GM12878 (cell line): ENCODE measurements around the gene LRP8. TPM values are rescaled to one million over a fixed set of nuclear protein-coding genes. Genes with fewer than 3 reads are reported as not detected.

Source experiments
- ATAC-seq: fragments of 200-7000 bp; cut with Tn5 transposase; 3 replicates; pipeline ENCODE4 v1.9.1; 2020; ENCODE audit warnings: mild to moderate bottlenecking, moderate library complexity
- BruUV-seq: library from RNA; stranded (reverse); fragments of 400-500 nt; replicated peaks from 2 replicates; lab custom pipeline; 2021; lab: Mats Ljungman, UMichigan
- CTCF ChIA-PET: fragments of 300-600 bp; sonication (Branson Sonifier 250); formaldehyde crosslinking; extraction: SDS; loops from one replicate; lab custom pipeline; 2021; ENCODE audit warnings: inconsistent platforms; lab: Yijun Ruan, JAX
- POLR2A ChIA-PET: fragments of 350-600 bp; formaldehyde crosslinking; extraction: SDS; loops from one replicate; lab custom pipeline; 2021; ENCODE audit warnings: inconsistent platforms; lab: Charles Lee
- RAD21 ChIA-PET: fragments of 300-600 bp; sonication (Branson Sonifier 250); formaldehyde crosslinking; loops from one replicate; lab custom pipeline; 2023; ENCODE audit warnings: antibody characterized with exemption; ENCODE audit not compliant: unreplicated experiment; lab: Charles Lee
- SMC1A ChIA-PET: fragments of 300-600 bp; sonication (Branson Sonifier 250); formaldehyde crosslinking; loops from one replicate; lab custom pipeline; 2023; ENCODE audit not compliant: unreplicated experiment, uncharacterized antibody; lab: Charles Lee
- DNase-seq: peaks from one replicate; pipeline ENCODE4 v3.0.0-alpha.2; 2011; ENCODE audit warnings: low read depth, low spot score
- FAIRE-seq: peaks from 3 replicates; lab custom pipeline; 2011; peaks lifted over from hg19 to GRCh38; lab: Jason Lieb, UNC
- H2AFZ ChIP-seq: 2 replicates; pipeline ENCODE4 v1.6.0; 2011; ENCODE audit warnings: low read depth, low read length, control low read depth; ENCODE audit not compliant: control insufficient read depth
- H3K27ac ChIP-seq: 2 replicates; pipeline ENCODE4 v1.5.1; 2011; ENCODE audit warnings: control low read depth; ENCODE audit not compliant: control insufficient read depth, insufficient read depth
- H3K27me3 ChIP-seq, 2 experiments: replicated peaks in 1 of 2; 2 replicates each; pipeline versions ENCODE4 v1.6.0 to v1.6.1; 2011; ENCODE audit warnings: low read length in 1 of 2; ENCODE audit not compliant: control insufficient read depth in 2 of 2, insufficient read depth in 2 of 2
- H3K36me3 ChIP-seq, 2 experiments: 2 replicates each; pipeline ENCODE4 v1.5.1; 2011; ENCODE audit warnings: low read length in 1 of 2; ENCODE audit not compliant: control insufficient read depth in 2 of 2, insufficient read depth in 2 of 2
- H3K4me1 ChIP-seq: 2 replicates; pipeline ENCODE4 v1.6.1; 2011; ENCODE audit warnings: mild to moderate bottlenecking, low read length, moderate library complexity, mixed read lengths; ENCODE audit not compliant: control insufficient read depth, insufficient read depth
- H3K4me2 ChIP-seq: 2 replicates; pipeline ENCODE4 v1.6.0; 2011; ENCODE audit warnings: control low read depth; ENCODE audit not compliant: control insufficient read depth, insufficient read depth
- H3K4me3 ChIP-seq: fragments of 200-600 bp; sonication (generic); 2 replicates; pipeline ENCODE4 v1.5.1; 2016
- H3K79me2 ChIP-seq: 2 replicates; pipeline ENCODE4 v1.6.0; 2011; ENCODE audit warnings: low read length; ENCODE audit not compliant: control insufficient read depth, insufficient read depth
- H3K9ac ChIP-seq: 2 replicates; pipeline ENCODE4 v1.8.0; 2011; ENCODE audit warnings: low read length, control low read depth, mixed read lengths; ENCODE audit not compliant: control insufficient read depth, insufficient read depth
- H3K9me3 ChIP-seq: replicated peaks from 3 replicates; pipeline ENCODE4 v1.5.1; 2011; ENCODE audit warnings: mild to moderate bottlenecking, low read length; ENCODE audit not compliant: control insufficient read depth, insufficient read depth
- H4K20me1 ChIP-seq: 2 replicates; pipeline ENCODE4 v1.6.0; 2011; ENCODE audit not compliant: control insufficient read depth, insufficient read depth
- DPF2 ChIP-seq: fragments of 450-650 bp; IDR thresholded peaks from 2 replicates; pipeline ENCODE4 v1.6.1; 2017; ENCODE audit warnings: mild to moderate bottlenecking
- EED ChIP-seq: sonication (generic); IDR thresholded peaks from 2 replicates; pipeline ENCODE4 v1.6.1; 2016; ENCODE audit warnings: antibody characterized with exemption, low read depth
- PAX8 ChIP-seq: fragments of 450-650 bp; IDR thresholded peaks from 2 replicates; pipeline ENCODE4 v1.6.1; 2017; ENCODE audit warnings: mild to moderate bottlenecking, moderate library complexity
- PML ChIP-seq: IDR thresholded peaks from 2 replicates; pipeline ENCODE4 v1.6.1; 2012; ENCODE audit warnings: low read length, inconsistent platforms
- SP1 ChIP-seq: IDR thresholded peaks from one replicate; pipeline ENCODE4 v1.6.1; 2011; ENCODE audit warnings: low read depth, low read length
- ZNF687 ChIP-seq: fragments of 450-650 bp; IDR thresholded peaks from 2 replicates; pipeline ENCODE4 v1.6.1; 2017; ENCODE audit warnings: mild to moderate bottlenecking, moderate library complexity
- WGBS: methylation state at CpG from one replicate; pipeline ENCODE4 v1.1.6; 2016; ENCODE audit warnings: low lambda C conversion rate; ENCODE audit not compliant: insufficient replicate concordance, insufficient coverage; ENCODE audit errors: missing lambda C conversion rate; 5-methylcytosine and 5-hydroxymethylcytosine counted together
- in situ Hi-C: fragments of 300-500 bp; cut with MboI; formaldehyde crosslinking; loops from 9 replicates; pipeline ENCODE4 v1.14.3; 2018; ENCODE audit warnings: mixed read lengths
- intact Hi-C: fragments of 100-400 bp; cut with micrococcal nuclease; formaldehyde crosslinking; loops from one replicate; pipeline ENCODE4 v1.14.2; 2022; ENCODE audit not compliant: unreplicated experiment
- polyA plus RNA-seq, 11 experiments: library from polyadenylated mRNA; depleted of rRNA in 4 of 11; unstranded in 6 of 11; stranded (reverse) in 5 of 11; fragments of >200 nt; fragmentation: Nextera tagmentation in 4 of 11; fragmentation: Illumina TruSeq in 1 of 11; extraction: Ambion mirVana in 4 of 11; extraction: Trizol in 1 of 11; gene quantifications; 1 replicate in 1 of 11; 2 replicates in 10 of 11; pipeline versions ENCODE4 v1.2.1 to v1.2.3, GENCODE V29; 2011 to 2016; ENCODE audit warnings: inconsistent platforms in 2 of 11, missing spikeins in 2 of 11, low read depth in 1 of 11
- total RNA-seq, 4 experiments: library from RNA; depleted of rRNA in 3 of 4; stranded (reverse); fragments of >200 nt in 3 of 4; fragmentation: Illumina TruSeq in 1 of 4; extraction: Trizol in 1 of 4; gene quantifications; 2 replicates each; pipeline versions ENCODE4 v1.2.1 to v1.2.3, GENCODE V29; 2013 to 2021

The LRP8 gene
- total and polyA plus RNA-seq, 10 of the 15 experiments (the other 5 are each of a cell fraction or from before 2014, with no cell fraction given): 2.8 to 40.5 (median 22.3) TPM

DNA sequence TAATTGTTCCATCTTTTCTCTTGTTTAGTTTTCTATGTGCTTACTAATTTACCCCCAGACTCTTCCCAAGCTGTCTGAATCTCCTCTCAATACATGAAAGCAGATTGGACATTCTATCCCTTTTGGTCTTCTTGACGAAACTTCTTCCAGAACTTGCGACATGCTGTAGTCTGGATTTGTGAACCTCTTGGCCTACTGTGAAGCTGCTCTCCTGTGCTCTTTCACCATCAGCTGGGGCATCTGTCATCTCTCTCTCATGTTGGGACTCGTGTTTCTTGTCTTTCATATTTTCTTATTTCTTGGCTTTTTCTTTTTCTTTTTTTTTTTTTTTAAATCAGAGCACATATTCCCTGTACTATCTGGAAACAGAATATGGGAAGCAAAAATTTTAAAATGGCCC lies 124.4 kb downstream of the LRP8 start:
- ChIA-PET CTCF (interaction anchor here (1.3 kb wide), 1 partner anchor 16 kb away, joined by 3 read pairs; no protein-coding TSS in a partner anchor), POLR2A (no interaction called here), SMC1A (interaction anchor here (1.4 to 1.7 kb wide), 2 partner anchors 16 to 19 kb away, joined by 4 read pairs; no protein-coding TSS in a partner anchor), RAD21 (no interaction called here)
- DNase-seq: no peak
- Histone ChIP-seq H3K4me3 (no peak overlapping the region), H3K9ac (no peak overlapping the region), H3K79me2 (peaks cover 2% of the 10 kb centered on the region), H3K9me3 (peaks cover 16% of the 10 kb centered on the region; the same call in 2 of the 3 replicates), H2AFZ (no peak overlapping the region), H4K20me1 (no peaks in the 10 kb centered on the region), H3K4me2 (no peak overlapping the region), H3K27ac (no peak overlapping the region), H3K4me1 (no peaks in the 10 kb centered on the region), H3K36me3 (peaks cover 0 to 21% of the 10 kb centered on the region in 2 experiments), H3K27me3 (no peaks in the 10 kb centered on the region)
- TF ChIP-seq EED (no peak), DPF2 (no peak), PAX8 (no peak), SP1 (no peak), ZNF687 (no peak), PML (no peak)
- WGBS: 78% methylated on average over 3 of the region's 3 CpGs
- no peak for FAIRE-seq
- no peak for ATAC-seq
- intact Hi-C loops: no loop called here
- in situ Hi-C loops: no loop called here
- no TSS peak for BruUV-seq
